Upper lobe of right lung (tissue), 1 donor: ENCODE measurements around the gene KLHL35. TPM values are rescaled to one million over a fixed set of nuclear protein-coding genes. Genes with fewer than 3 reads are reported as not detected.
A peak's percentile ranks its signal among the peaks of the same experiment; 100 is the strongest.

Experiments used
- ATAC-seq: fragments of 200-7000 bp; cut with Tn5 transposase; one replicate; pipeline ENCODE4 v1.9.1; 2020; ENCODE audit warnings: mild to moderate bottlenecking, moderate library complexity
- DNase-seq: peaks from one replicate; pipeline ENCODE4 v3.0.0-alpha.2; 2020
- H3K27ac ChIP-seq: fragments of 200-600 bp; one replicate; pipeline ENCODE4 v1.8.0; 2022
- H3K27me3 ChIP-seq: fragments of 200-600 bp; one replicate; pipeline ENCODE4 v1.8.0; 2022; ENCODE audit warnings: mild to moderate bottlenecking
- H3K36me3 ChIP-seq: fragments of 200-600 bp; one replicate; pipeline ENCODE4 v1.8.0; 2022
- H3K4me1 ChIP-seq: fragments of 200-600 bp; one replicate; pipeline ENCODE4 v1.8.0; 2022
- H3K4me3 ChIP-seq: fragments of 200-600 bp; one replicate; pipeline ENCODE4 v1.8.0; 2022; ENCODE audit warnings: mild to moderate bottlenecking
- H3K9me3 ChIP-seq: fragments of 200-600 bp; one replicate; pipeline ENCODE4 v1.8.0; 2022
- CTCF ChIP-seq: fragments of 200-600 bp; IDR thresholded peaks from one replicate; pipeline ENCODE4 v1.8.0; 2022; ENCODE audit warnings: antibody characterized with exemption
- intact Hi-C: fragments of 100-400 bp; cut with DNase I; formaldehyde crosslinking; loops from one replicate; pipeline ENCODE4 v1.11.0; 2022
- total RNA-seq: library from RNA; stranded (reverse); fragmentation: NEBNext Ultra II Directional; extraction: Animal tissue kit (Norgen Biotek cat#: 25700); gene quantifications from one replicate; pipeline ENCODE4 v1.2.1, GENCODE V29; 2021
- donor health status: DM: no; HTN: yes; CAD: no; lungs with severe emphysema.

KLHL35 gene
- total RNA-seq, 1 donor from 2014 or later: 3.4 TPM

GRCh38 chr11:75408957-75409219, 24.1 kb downstream of the KLHL35 start:
- Histone ChIP-seq H3K4me3 (no peak overlapping the region), H3K27ac (no peak overlapping the region), H3K9me3 (no peaks in the 10 kb centered on the region), H3K4me1 (no peaks in the 10 kb centered on the region), H3K27me3 (no peaks in the 10 kb centered on the region), H3K36me3 (peaks cover 57% of the 10 kb centered on the region)
- DNase-seq: peak; percentile 10
- ATAC-seq: no peak
- TF ChIP-seq CTCF: no peak
- intact Hi-C loops: no loop called here

GRCh38 chr11:75406338-75406777, 26.6 kb downstream of the KLHL35 start:
- peaks cover 59% of the 10 kb centered on the region for H3K36me3 ChIP-seq
- intact Hi-C loops: no loop called here
- ATAC-seq: no peak
- no peak for DNase-seq
- H3K27me3 ChIP-seq: no peaks in the 10 kb centered on the region
- H3K9me3 ChIP-seq: no peaks in the 10 kb centered on the region
- H3K27ac ChIP-seq: no peak overlapping the region
- TF ChIP-seq CTCF: no peak
- H3K4me3 ChIP-seq: no peak overlapping the region
- H3K4me1 ChIP-seq: peaks cover 14% of the 10 kb centered on the region

GRCh38 chr11:75403983-75404658, 28.9 kb downstream of the KLHL35 start:
- peaks cover 27% of the 10 kb centered on the region for H3K4me1 ChIP-seq
- TF ChIP-seq CTCF: no peak
- intact Hi-C loops: no loop called here
- H3K27ac ChIP-seq: no peak overlapping the region
- peaks cover 68% of the 10 kb centered on the region for H3K36me3 ChIP-seq
- H3K4me3 ChIP-seq: no peak overlapping the region
- no peak for ATAC-seq
- no peaks in the 10 kb centered on the region for H3K27me3 ChIP-seq
- H3K9me3 ChIP-seq: no peaks in the 10 kb centered on the region
- peak; percentile 21 for DNase-seq

- intact Hi-C loops: no loop called here
- Histone ChIP-seq H3K9me3 (no peaks in the 10 kb centered on the region), H3K36me3 (peaks cover 68% of the 10 kb centered on the region), H3K4me1 (peaks cover 27% of the 10 kb centered on the region), H3K27me3 (no peaks in the 10 kb centered on the region), H3K27ac (no peak overlapping the region), H3K4me3 (no peak overlapping the region)
- TF ChIP-seq CTCF: no peak
- no peak for DNase-seq
- ATAC-seq: no peak
Observed at GRCh38 chr11:75403037-75403436, 30.0 kb downstream of the KLHL35 start.

- ATAC-seq (no peak), DNase-seq (no peak)
- H3K4me1 ChIP-seq: peaks cover 27% of the 10 kb centered on the region
- H3K36me3 ChIP-seq: peaks cover 67% of the 10 kb centered on the region
- no peak overlapping the region for H3K27ac ChIP-seq
- TF ChIP-seq CTCF: no peak
- no peaks in the 10 kb centered on the region for H3K27me3 ChIP-seq
- intact Hi-C loops: no loop called here
- no peaks in the 10 kb centered on the region for H3K9me3 ChIP-seq
- no peak overlapping the region for H3K4me3 ChIP-seq
Observed at GRCh38 chr11:75402002-75402773, 30.8 kb downstream of the KLHL35 start.
